HG03520 (cell line): ENCODE measurements around the gene DVL1.
"Not testable (repeated sequence)": the region's sequence is repeated elsewhere in the genome, so short reads cannot be mapped to it uniquely, and the experiment has no call there.

Experiments
- ATAC-seq: cut with Tn5 transposase; IDR thresholded peaks from one replicate; pipeline ENCODE4 v1.9.1; 2021; ENCODE audit warnings: mild to moderate bottlenecking, moderate library complexity; ENCODE audit not compliant: unreplicated experiment

The DVL1 gene

DNA sequence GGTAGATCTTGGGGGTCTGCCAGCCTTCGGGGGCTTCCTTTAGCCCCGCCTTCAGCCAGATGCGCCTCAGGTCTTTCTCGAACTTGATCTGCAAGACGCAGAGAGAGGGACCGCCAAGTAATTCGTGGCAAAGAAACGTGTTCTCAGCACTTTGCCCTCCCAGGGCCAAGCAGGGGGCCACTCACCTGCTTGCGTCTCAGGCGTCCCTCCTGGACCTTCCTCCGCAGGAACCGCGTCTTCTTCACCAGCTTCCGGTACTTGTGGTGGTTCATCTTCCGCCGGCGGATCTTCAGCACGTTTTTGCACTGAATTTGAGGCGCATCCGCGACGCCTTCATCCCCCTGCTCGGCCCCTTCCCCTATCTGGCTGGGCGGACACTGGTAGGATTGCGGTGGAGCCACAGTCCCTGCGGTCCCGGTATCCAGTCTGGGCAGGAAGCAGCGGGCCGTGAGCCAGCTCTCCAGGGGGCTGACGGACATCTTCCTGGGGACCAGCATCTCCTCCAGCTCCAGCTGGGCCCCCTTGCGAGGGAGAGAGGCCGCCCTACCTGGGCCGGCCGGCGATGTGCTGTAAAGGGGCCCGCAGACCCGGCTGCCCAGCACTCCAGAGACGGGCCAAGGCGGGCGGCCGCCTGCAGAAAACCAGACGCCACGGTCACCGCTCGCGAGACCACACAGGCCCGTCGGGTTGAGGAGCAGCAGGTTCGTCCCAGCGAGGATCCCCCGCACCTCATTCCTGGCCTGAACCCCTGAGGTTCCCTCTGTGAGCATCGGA, 24.8 kb upstream of the DVL1 start:
- ATAC-seq, result no peak

GRCh38 chr1:1373051-1373814, 24.0 kb upstream of the DVL1 start:
- ATAC-seq, result no peak

DNA sequence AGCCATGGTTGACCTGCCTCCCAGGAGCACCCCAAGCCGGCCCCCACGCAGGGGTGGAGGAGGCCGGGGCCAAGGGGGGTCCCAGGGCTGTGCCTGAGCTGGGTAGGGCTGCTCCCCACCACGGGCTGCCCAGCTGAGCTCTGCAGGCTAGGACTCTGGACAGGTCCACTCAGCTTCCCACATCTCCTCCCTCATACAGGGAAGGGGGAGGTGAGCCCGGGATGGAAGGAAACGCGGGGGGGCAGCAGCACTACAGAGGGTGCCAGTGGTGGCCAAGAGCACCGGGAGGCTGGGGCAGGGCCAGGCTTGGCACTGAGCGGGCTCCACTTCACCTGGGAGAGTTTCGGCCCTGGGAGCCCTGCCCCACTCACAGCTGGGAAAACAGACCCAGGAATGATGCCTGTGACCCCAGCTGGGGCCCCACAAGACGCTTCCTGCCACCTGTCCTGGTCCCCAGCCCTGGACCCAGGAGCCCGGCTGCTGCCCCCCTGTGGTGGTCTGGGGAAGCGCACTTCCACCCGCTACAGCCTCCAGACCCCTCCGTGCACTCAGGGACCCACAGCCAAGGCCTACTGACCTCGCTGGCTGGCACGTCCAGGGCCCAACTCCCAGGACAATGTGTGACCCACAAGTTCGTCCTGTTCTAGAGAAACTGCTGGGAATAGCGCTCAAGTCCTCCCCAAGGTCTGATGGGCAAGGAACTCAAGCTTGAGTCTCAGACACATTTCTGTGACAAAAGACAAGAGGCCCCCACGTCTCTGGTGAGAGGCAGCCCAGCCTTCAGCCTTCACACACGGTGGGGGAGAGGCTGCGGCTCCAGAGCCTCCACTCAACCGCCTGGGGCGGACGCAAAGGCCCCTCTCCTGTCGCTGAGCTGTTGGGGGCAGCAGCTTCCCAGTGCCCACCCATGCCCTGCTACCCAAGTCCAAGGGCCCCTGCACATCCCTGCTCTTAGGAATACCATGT, 22.8 kb upstream of the DVL1 start:
- ATAC-seq, result no peak

GRCh38 chr1:1371364-1371745, 22.1 kb upstream of the DVL1 start:
- no peak for ATAC-seq

DNA sequence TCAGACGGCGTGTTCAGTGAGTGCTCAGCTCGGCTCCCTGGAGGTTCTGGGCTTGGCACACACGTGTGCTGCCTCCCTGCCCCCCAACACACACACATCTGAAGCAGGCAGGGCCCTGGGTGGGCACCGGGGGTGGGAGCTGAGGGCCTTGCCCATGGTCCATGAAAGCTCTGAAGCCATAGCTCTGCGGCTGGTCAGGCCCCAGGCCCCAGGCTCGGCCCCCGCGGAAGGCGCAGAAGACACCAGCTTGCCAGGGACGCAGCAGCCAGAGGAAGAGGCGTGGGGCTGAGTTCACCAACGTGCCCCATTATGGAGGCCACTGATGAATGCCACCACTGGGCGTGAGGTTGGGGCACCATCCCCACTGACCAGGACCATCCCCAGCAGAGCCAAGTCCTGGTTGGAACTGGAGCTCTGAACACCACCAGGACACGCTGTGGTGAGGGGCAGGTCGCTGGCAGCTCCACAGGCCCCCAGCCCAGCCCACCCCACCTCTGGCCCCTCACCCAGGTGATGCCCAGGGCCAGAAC, 21.6 kb upstream of the DVL1 start:
- ATAC-seq, result no peak

- not testable (repeated sequence) for ATAC-seq
These were observed 20.9 kb upstream of the DVL1 start for GRCh38 chr1:1370094-1370493.

DNA sequence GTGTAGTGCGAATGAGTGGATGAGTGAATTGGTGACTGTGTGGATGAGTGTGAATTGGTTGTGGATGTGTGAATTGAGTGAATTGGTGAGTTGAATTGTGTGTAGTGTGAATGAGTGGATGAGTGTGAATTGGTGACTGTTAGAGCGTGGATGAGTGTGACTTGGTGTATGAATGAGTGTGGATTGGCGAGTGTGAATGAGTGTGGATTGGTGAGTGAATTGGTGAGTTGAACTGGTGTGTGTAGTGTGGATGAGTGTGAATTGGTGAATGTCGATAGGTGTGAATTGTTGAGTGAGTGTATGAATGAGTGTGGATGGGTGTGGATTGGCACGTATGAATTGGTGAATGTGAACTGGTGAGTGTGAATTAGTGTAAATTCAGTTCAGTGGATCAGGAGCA, 18.1 kb upstream of the DVL1 start:
- ATAC-seq, result no peak

DNA sequence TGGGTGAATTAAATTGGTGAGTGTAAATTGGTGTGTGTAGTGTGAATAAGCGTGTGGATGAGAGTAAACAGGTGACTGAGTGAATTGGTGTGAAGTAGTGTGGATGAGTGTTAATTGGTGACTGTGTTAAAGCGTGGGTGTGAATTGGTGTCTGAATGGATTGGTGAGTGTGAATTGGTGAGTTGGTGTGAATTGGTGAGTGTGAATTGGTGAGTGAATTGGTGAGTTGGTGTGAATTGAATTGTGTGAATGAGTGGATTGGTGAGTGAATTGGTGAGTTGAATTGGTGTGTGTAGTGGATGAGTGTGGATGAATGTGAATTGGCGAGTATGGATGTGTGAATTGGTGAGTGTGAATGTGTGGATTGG, 17.5 kb upstream of the DVL1 start:
- no peak for ATAC-seq

DNA sequence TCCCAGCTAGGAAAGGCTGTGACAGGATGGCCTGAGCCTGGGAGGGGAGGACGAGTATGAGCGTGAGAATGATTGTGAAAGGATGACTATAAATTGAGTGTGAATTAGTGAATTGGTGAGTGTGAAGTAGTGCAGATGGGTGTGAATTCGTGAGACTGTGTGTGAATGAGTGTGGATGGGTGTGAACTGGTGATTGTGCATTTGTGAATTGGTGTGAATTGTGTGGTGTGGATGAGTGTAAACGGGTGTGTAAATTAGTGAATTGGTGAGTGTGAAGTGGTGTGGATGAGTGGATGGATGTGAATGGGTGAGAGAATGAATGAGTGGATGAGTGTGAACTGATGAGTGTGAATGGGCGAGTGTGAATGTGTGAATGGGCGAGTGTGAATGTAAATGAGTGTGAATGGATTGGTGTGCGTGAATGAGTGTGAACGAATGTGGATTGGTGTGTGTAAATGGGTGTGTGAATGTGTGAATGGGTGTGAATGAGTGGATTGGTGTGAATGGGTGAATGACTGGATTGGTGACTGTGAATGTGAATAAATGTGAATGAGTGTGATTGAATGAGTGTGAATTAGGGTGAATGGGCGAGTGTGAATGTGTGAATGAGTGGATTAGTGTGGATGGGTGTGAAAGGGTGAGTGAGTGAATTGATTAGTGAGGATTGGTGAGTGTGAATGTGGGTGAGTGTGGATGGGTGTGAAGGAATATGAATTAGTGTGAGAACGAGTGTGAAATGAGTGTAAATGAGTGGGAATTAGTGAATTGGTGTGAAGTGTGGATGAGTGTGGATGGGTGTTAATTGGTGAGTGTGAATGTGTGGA, 16.9 kb upstream of the DVL1 start:
- ATAC-seq, result no peak

GRCh38 chr1:1364266-1364665, 15.0 kb upstream of the DVL1 start:
- ATAC-seq, result no peak

DNA sequence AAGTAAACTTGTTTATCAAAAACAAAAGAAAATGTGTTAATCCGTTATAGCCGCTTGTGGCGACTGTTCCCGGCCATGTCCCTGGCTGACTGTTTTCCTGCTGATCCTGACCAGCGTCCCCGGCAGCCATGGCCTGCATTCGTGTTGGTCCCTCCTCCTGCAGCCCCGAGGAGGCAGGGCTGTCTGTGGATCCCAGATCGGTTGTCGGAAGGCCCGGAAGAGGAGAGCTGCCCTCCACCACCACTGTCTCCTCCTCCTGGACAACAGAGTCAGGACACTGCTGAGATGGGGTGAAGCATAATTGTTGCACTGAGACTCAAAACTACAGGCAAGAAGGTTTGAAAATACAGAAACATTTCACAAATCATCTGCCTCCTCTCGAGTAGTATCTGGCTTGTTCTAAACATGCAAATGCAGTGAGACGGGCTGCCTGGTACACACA, 12.8 kb upstream of the DVL1 start:
- ATAC-seq, result no peak

DNA sequence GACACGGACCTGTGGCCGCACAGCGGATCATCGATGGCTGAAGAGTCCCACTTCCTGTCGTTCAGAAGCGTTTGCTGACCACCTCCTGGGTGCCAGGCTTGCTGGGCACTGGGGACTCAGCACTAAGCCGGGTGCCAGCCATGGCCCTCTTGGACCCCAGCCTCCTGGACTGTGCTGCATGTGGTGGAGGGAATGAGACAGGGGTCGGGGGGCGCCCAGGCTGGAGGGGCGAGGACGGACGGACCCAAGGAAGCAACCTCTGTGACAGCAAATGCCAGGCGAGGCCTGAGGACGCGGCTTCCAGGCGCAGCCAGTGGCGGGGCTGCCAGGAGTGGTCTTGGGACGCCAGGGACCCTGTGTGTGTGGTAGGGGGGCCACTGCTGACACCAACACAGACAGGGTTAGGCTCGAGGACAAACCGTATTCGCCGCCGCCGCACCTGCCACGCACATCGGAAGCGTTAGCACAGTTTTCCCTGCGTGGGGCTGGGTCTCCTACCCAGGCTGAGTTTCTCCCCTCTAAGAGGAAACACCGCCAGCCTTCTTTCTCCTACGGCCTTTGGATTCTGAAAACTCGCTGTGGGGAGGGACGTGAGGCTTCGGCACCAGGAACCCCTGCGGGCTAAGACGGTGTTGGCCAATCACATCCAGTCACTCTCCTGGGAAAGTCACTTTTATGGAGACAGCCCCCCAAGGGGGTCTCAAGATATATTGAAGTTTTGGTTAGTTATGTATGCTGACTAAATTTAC, 12.2 kb upstream of the DVL1 start:
- no peak for ATAC-seq

GRCh38 chr1:1360506-1361169, 11.4 kb upstream of the DVL1 start:
- no peak for ATAC-seq

- ATAC-seq, result no peak
These were observed 10.6 kb upstream of the DVL1 start for GRCh38 chr1:1359664-1360468.

DNA sequence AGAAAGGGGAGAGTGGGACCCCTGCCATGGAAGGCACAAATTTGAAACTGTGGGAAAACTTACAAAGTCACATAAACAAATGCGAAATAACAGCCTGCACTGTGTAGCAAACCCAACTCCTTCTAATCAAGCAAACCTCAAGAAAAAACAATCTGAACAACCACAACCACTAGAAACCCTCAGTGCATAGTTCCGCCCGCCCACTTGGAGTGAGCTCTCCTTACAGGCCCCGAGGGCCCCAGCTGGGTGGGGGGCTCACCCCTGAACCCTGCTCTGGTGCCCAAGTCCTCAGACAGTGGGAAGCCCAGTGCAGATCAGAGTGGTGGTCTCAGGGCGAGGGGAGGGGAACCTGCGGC, 10.1 kb upstream of the DVL1 start:
- no peak for ATAC-seq

GRCh38 chr1:1358433-1359271, 9.4 kb upstream of the DVL1 start, which contains the start of gene MXRA8:
TSS of gene MXRA8 (minus strand) at chr1:1358555. CDS start at chr1:1358504, 51 bp downstream.
- ATAC-seq, result no peak

DNA sequence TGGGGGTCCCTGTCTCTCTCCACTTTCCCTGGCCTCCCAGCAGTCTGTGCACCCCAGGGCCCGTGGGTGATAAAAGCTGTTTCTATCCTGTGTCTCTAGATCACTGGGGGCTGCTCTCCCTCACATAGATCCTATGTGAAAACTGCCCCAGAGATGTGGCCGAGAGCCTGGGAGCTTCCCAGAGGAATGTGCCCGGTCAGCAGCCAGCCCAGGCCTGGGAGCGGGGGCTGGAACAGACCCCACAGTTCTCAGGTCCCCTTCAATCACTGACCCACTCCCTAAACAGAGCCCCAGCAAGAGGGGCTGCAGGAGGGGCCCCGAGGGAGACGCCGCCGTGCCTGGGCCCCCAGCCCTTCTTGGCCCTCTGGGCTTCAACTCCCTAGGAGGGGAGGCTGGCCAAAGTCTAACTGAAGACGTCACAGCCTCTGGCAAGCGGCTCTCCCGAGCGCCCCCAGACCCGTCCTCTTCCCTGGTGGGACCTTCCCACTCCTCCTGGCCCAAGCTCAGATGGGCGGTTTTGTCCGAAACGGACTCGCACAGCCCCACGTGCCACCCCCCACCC, 8.7 kb upstream of the DVL1 start:
- ATAC-seq, result no peak
